ENCODE measurements around the gene A3GALT2. TPM values are rescaled to one million over a fixed set of nuclear protein-coding genes. Genes with fewer than 3 reads are reported as not detected.

Gene A3GALT2
- total and polyA plus RNA-seq, 9 of the 15 experiments (the other 6 are each of a cell fraction or from before 2014, with no cell fraction given): not detected

- no peak overlapping the region for H3K27ac ChIP-seq (ENCODE audit: extremely low read depth, low read depth, low read length)
- H3K9ac ChIP-seq (ENCODE audit: insufficient read depth in 1 of 2, low read depth in 2 of 2, low read length in 2 of 2): no peak overlapping the region
- no peaks in the 10 kb centered on the region for H3K9me3 ChIP-seq (replicated peaks; ENCODE audit: control insufficient read depth, insufficient read depth, low read depth, low read length)
- WGBS (ENCODE audit: insufficient coverage, low coverage, missing lambda C conversion rate): 54% methylated on average over 5 of the region's 5 CpGs
- ChIA-PET CTCF (ENCODE audit: low intra/inter-chr PET ratio) (no interaction called here), POLR2A (interaction anchor here (0.6 to 2.2 kb wide), 3 partner anchors 23 to 82 kb away, joined by 4 to 6 read pairs (median 5); no protein-coding TSS in a partner anchor)
- TF ChIP-seq SIRT6 (IDR thresholded peaks at IDR 0.05; ENCODE audit: low read depth, low read length): no peak
- TF ChIP-seq TEAD1 (CRISPR knock-in tag; IDR thresholded peaks at IDR 0.05): no peak
- no peak for TF ChIP-seq HLTF (IDR thresholded peaks at IDR 0.05)
- TF ChIP-seq IRF9 (tag; IDR thresholded peaks at IDR 0.05): no peak
- no peak for TF ChIP-seq ZNF583 (CRISPR knock-in tag; IDR thresholded peaks at IDR 0.05)
- no peak for TF ChIP-seq SMAD2 (IDR thresholded peaks at IDR 0.05; ENCODE audit: low read depth, low read length)
- H2AFZ ChIP-seq (ENCODE audit: low read depth, low read length): no peak overlapping the region
- no peaks in the 10 kb centered on the region for H3K36me3 ChIP-seq (ENCODE audit: control insufficient read depth, insufficient read depth, low read length)
- no peak overlapping the region for H3K4me2 ChIP-seq (ENCODE audit: insufficient read depth, low read length)
- in situ Hi-C loops (cut with MboI): no loop called here
- FAIRE-seq (no peak), DNase-seq (ENCODE audit: extremely low read depth in 1 of 4, low spot score in 3 of 4) (no peak), ATAC-seq (no peak)
- intact Hi-C loops (cut with micrococcal nuclease): loop anchor here (10.0 kb wide), 1 partner anchor 229 kb away; no protein-coding TSS in a partner anchor
- no TSS peak for BruUV-seq (replicated peaks)
- H4K20me1 ChIP-seq (replicated peaks; ENCODE audit: control insufficient read depth, insufficient read depth, low read length): peaks cover 26% of the 10 kb centered on the region
- H3K9me1 ChIP-seq (ENCODE audit: control insufficient read depth, insufficient read depth, low read length): no peaks in the 10 kb centered on the region
- no peaks in the 10 kb centered on the region for H3K79me2 ChIP-seq (ENCODE audit: control insufficient read depth, insufficient read depth, low read length)
- H3K27me3 ChIP-seq (ENCODE audit: control insufficient read depth in 2 of 2, insufficient read depth in 2 of 2, low read length in 2 of 2): no peaks in the 10 kb centered on the region
- no peak overlapping the region for H3K4me3 ChIP-seq
- H3K4me1 ChIP-seq (replicated peaks in 1 of 2; ENCODE audit: control insufficient read depth in 2 of 2, insufficient read depth in 2 of 2, low read length in 2 of 2): peaks cover 7 to 29% of the 10 kb centered on the region in 2 experiments
Observed at GRCh38 chr1:33363470-33363861, 42.6 kb upstream of the A3GALT2 start.
